MM.1S (cell line): ENCODE measurements around the gene MTIF3.

Experiments
- DNase-seq: peaks from one replicate; pipeline ENCODE4 v3.0.0-alpha.2; 2015
- H2AFZ ChIP-seq: fragments of 300-600 bp; sonication (generic); 2 replicates; pipeline ENCODE4 v1.6.0; 2016; ENCODE audit warnings: antibody characterized with exemption, low read length
- H3F3A ChIP-seq: fragments of 300-600 bp; sonication (generic); 2 replicates; pipeline ENCODE4 v1.6.1; 2016; ENCODE audit warnings: mild to moderate bottlenecking, antibody characterized with exemption, low read length, moderate library complexity, mixed read lengths; ENCODE audit not compliant: insufficient read depth
- H3K27ac ChIP-seq: fragments of 300-600 bp; sonication (generic); 2 replicates; pipeline ENCODE4 v1.5.1; 2016; ENCODE audit warnings: mild to moderate bottlenecking, low read length
- H3K27me3 ChIP-seq: fragments of 300-600 bp; sonication (generic); replicated peaks from 2 replicates; pipeline ENCODE4 v1.6.0; 2016; ENCODE audit warnings: low read length; ENCODE audit not compliant: insufficient read depth
- H3K36me3 ChIP-seq: fragments of 300-600 bp; sonication (generic); replicated peaks from 2 replicates; pipeline ENCODE4 v1.6.1; 2016; ENCODE audit warnings: mild to moderate bottlenecking, low read length, mixed read lengths; ENCODE audit not compliant: insufficient read depth
- H3K4me1 ChIP-seq: fragments of 300-600 bp; sonication (generic); 2 replicates; pipeline ENCODE4 v1.6.1; 2016; ENCODE audit warnings: low read length, mixed read lengths
- H3K4me2 ChIP-seq: fragments of 300-600 bp; sonication (generic); 2 replicates; pipeline ENCODE4 v1.6.0; 2016; ENCODE audit warnings: low read depth, low read length
- H3K4me3 ChIP-seq: fragments of 300-600 bp; sonication (generic); 2 replicates; pipeline ENCODE4 v1.5.1; 2016; ENCODE audit warnings: low read length, mixed read lengths
- H3K79me2 ChIP-seq: fragments of 300-600 bp; sonication (generic); 2 replicates; pipeline ENCODE4 v1.6.1; 2016; ENCODE audit warnings: mixed run types, low read length, mixed read lengths
- H3K9ac ChIP-seq: fragments of 300-600 bp; sonication (generic); 2 replicates; pipeline ENCODE4 v1.6.1; 2016; ENCODE audit warnings: low read length, mixed read lengths
- H3K9me2 ChIP-seq: fragments of 300-600 bp; sonication (generic); replicated peaks from 2 replicates; pipeline ENCODE4 v1.6.1; 2016; ENCODE audit warnings: mild to moderate bottlenecking, low read length, mixed read lengths; ENCODE audit not compliant: insufficient read depth
- H3K9me3 ChIP-seq: fragments of 300-600 bp; sonication (generic); replicated peaks from 2 replicates; pipeline ENCODE4 v1.6.1; 2016; ENCODE audit warnings: mild to moderate bottlenecking, low read length, mixed read lengths; ENCODE audit not compliant: insufficient read depth
- H4K20me1 ChIP-seq: fragments of 300-600 bp; sonication (generic); 2 replicates; pipeline ENCODE4 v1.6.1; 2016; ENCODE audit warnings: mild to moderate bottlenecking, low read length, moderate library complexity, mixed read lengths; ENCODE audit not compliant: insufficient read depth
- CTCF ChIP-seq: fragments of 300-600 bp; sonication (generic); IDR thresholded peaks from 2 replicates; pipeline ENCODE4 v1.5.1; 2016; ENCODE audit warnings: antibody characterized with exemption, low read length, mixed read lengths
- EZH2 ChIP-seq: fragments of 300-600 bp; sonication (generic); optimal IDR thresholded peaks from 2 replicates; pipeline ENCODE3; 2017; ENCODE audit warnings: low read depth, mild to moderate bottlenecking, antibody characterized with exemption, low read length, mixed read lengths
- EZH2phosphoT487 ChIP-seq: fragments of 300-600 bp; sonication (generic); IDR thresholded peaks from 2 replicates; pipeline ENCODE4 v1.6.1; 2018; ENCODE audit warnings: antibody characterized with exemption, low read length

MTIF3 gene

GRCh38 chr13:27449936-27450828 lies at the start of gene MTIF3:
Gene MTIF3, minus strand, starts transcription at chr13:27450564. Its CDS starts 10,116 bp downstream, at chr13:27440448.
- H4K20me1 ChIP-seq, result no peaks in the 10 kb centered on the region
- H3K4me1 ChIP-seq, result peaks cover 23% of the 10 kb centered on the region
- H3K36me3 ChIP-seq, result no peaks in the 10 kb centered on the region
- H3K4me2 ChIP-seq, result peak within 1 kb of the TSS; percentile 74
- H2AFZ ChIP-seq, result peak within 1 kb of the TSS; percentile 56; the same call in 1 of the 2 replicates
- peak within 1 kb of the TSS; percentile 94 for H3K9ac ChIP-seq
- H3K9me3 ChIP-seq, result no peaks in the 10 kb centered on the region
- H3K9me2 ChIP-seq, result no peaks in the 10 kb centered on the region
- H3K4me3 ChIP-seq, result peak within 1 kb of the TSS; percentile 86
- peak; percentile 91 for DNase-seq
- no peaks in the 10 kb centered on the region for H3K27me3 ChIP-seq
- peak within 1 kb of the TSS; percentile 100 for H3K27ac ChIP-seq
- peaks cover 32% of the 10 kb centered on the region for H3F3A ChIP-seq
- no peak for TF ChIP-seq CTCF
- no peak for TF ChIP-seq EZH2
- TF ChIP-seq EZH2phosphoT487, result no peak
- peaks cover 30% of the 10 kb centered on the region for H3K79me2 ChIP-seq

- Histone ChIP-seq H3K36me3 (no peaks in the 10 kb centered on the region), H3K4me1 (no peaks in the 10 kb centered on the region), H4K20me1 (no peaks in the 10 kb centered on the region), H3K4me3 (no peak overlapping the region), H3K79me2 (no peaks in the 10 kb centered on the region), H3K4me2 (no peak overlapping the region), H2AFZ (no peak overlapping the region), H3K27ac (no peak overlapping the region), H3K9ac (no peak overlapping the region), H3K9me2 (no peaks in the 10 kb centered on the region), H3K27me3 (no peaks in the 10 kb centered on the region), H3K9me3 (no peaks in the 10 kb centered on the region), H3F3A (no peaks in the 10 kb centered on the region)
- no peak for TF ChIP-seq EZH2
- TF ChIP-seq EZH2phosphoT487, result no peak
- no peak for TF ChIP-seq CTCF
- DNase-seq, result no peak
Observed at GRCh38 chr13:27497563-27498230, 47.3 kb upstream of the MTIF3 start.

- H3K9ac ChIP-seq, result no peak overlapping the region
- H3K9me3 ChIP-seq, result no peaks in the 10 kb centered on the region
- no peak overlapping the region for H3K4me3 ChIP-seq
- H3K36me3 ChIP-seq, result no peaks in the 10 kb centered on the region
- no peaks in the 10 kb centered on the region for H3K79me2 ChIP-seq
- H2AFZ ChIP-seq, result no peak overlapping the region
- DNase-seq, result no peak
- no peak overlapping the region for H3K4me2 ChIP-seq
- H3K4me1 ChIP-seq, result no peaks in the 10 kb centered on the region
- H3K27me3 ChIP-seq, result no peaks in the 10 kb centered on the region
- H3K9me2 ChIP-seq, result no peaks in the 10 kb centered on the region
- H3F3A ChIP-seq, result no peaks in the 10 kb centered on the region
- no peak overlapping the region for H3K27ac ChIP-seq
- no peak for TF ChIP-seq CTCF
- no peaks in the 10 kb centered on the region for H4K20me1 ChIP-seq
Observed at GRCh38 chr13:27496536-27497273, 46.3 kb upstream of the MTIF3 start.
